Measurements from ENCODE around the gene PPP1R3C. TPM values are rescaled to one million over a fixed set of nuclear protein-coding genes. Genes with fewer than 3 reads are reported as not detected.

The PPP1R3C gene
- total RNA-seq, 2 donors from 2014 or later: 0.51 to 0.91 TPM

- H3K4me1 ChIP-seq (ENCODE audit: control insufficient read depth, insufficient read depth, low read length): peaks cover 2% of the 10 kb centered on the region
- Mint-ChIP-seq H3K36me3 (ENCODE audit: low read depth) (no peaks in the 10 kb centered on the region), H3K27ac (no peak overlapping the region), H3K4me3 (no peak overlapping the region), H3K9me3 (no peaks in the 10 kb centered on the region), H3K27me3 (ENCODE audit: insufficient read depth) (peaks cover 5% of the 10 kb centered on the region), H3K4me1 (peaks cover 13% of the 10 kb centered on the region)
- H3K27ac ChIP-seq (ENCODE audit: low read depth, low read length): peak overlapping the region; percentile 37
- no peaks in the 10 kb centered on the region for H3K9me3 ChIP-seq (ENCODE audit: control insufficient read depth, low read length)
- H3K27me3 ChIP-seq (ENCODE audit: control insufficient read depth, insufficient read depth, low read length, poor library complexity, severe bottlenecking): no peaks in the 10 kb centered on the region
- H3K36me3 ChIP-seq (ENCODE audit: control insufficient read depth, insufficient read depth, low read length): no peaks in the 10 kb centered on the region
- H3K9ac ChIP-seq (ENCODE audit: extremely low read depth, low read length, poor library complexity, severe bottlenecking): no peak overlapping the region
- WGBS, 2 experiments (ENCODE audit: insufficient coverage in 1 of 2, insufficient read length in 1 of 2): 85 to 100% methylated on average over 1 to 3 of the region's 3 CpGs
- no peak for TF ChIP-seq CTCF (conservative IDR thresholded peaks at IDR 0.05)
- H3K4me3 ChIP-seq (ENCODE audit: low read length): no peak overlapping the region
- no peak for DNase-seq
These were observed 43.2 kb downstream of the PPP1R3C start for GRCh38 chr10:91589658-91590035.

GRCh38 chr10:91589015-91589657 is 43.7 kb downstream of the PPP1R3C start:
- Mint-ChIP-seq H3K9me3 (no peaks in the 10 kb centered on the region), H3K4me1 (peaks cover 13% of the 10 kb centered on the region), H3K27me3 (ENCODE audit: insufficient read depth) (peaks cover 5% of the 10 kb centered on the region), H3K27ac (no peak overlapping the region), H3K36me3 (ENCODE audit: low read depth) (no peaks in the 10 kb centered on the region), H3K4me3 (no peak overlapping the region)
- no peaks in the 10 kb centered on the region for H3K27me3 ChIP-seq (ENCODE audit: control insufficient read depth, insufficient read depth, low read length, poor library complexity, severe bottlenecking)
- H3K27ac ChIP-seq (ENCODE audit: low read depth, low read length): peak overlapping the region; percentile 70
- no peak for TF ChIP-seq CTCF (conservative IDR thresholded peaks at IDR 0.05)
- H3K9me3 ChIP-seq (ENCODE audit: control insufficient read depth, low read length): no peaks in the 10 kb centered on the region
- H3K4me1 ChIP-seq (ENCODE audit: control insufficient read depth, insufficient read depth, low read length): peaks cover 2% of the 10 kb centered on the region
- DNase-seq: no peak
- no peak overlapping the region for H3K4me3 ChIP-seq (ENCODE audit: low read length)
- 83 to 89% methylated on average over 6 of the region's 6 CpGs for WGBS, 2 experiments (ENCODE audit: insufficient coverage in 1 of 2, insufficient read length in 1 of 2)
- no peak overlapping the region for H3K9ac ChIP-seq (ENCODE audit: extremely low read depth, low read length, poor library complexity, severe bottlenecking)
- no peaks in the 10 kb centered on the region for H3K36me3 ChIP-seq (ENCODE audit: control insufficient read depth, insufficient read depth, low read length)

GRCh38 chr10:91587710-91588638 is 44.9 kb downstream of the PPP1R3C start:
- DNase-seq: no peak
- H3K4me3 Mint-ChIP-seq: no peak overlapping the region
- H3K27ac Mint-ChIP-seq: no peak overlapping the region
- no peaks in the 10 kb centered on the region for H3K36me3 Mint-ChIP-seq (ENCODE audit: low read depth)
- no peak overlapping the region for H3K9ac ChIP-seq (ENCODE audit: extremely low read depth, low read length, poor library complexity, severe bottlenecking)
- H3K9me3 Mint-ChIP-seq: no peaks in the 10 kb centered on the region
- no peak for TF ChIP-seq CTCF (conservative IDR thresholded peaks at IDR 0.05)
- 86 to 97% methylated on average over 4 to 9 of the region's 9 CpGs for whole genome bisulfite sequencing, 2 experiments (ENCODE audit: insufficient coverage in 1 of 2, insufficient read length in 1 of 2)
- peaks cover 3% of the 10 kb centered on the region for H3K27me3 Mint-ChIP-seq (ENCODE audit: insufficient read depth)
- peaks cover 13% of the 10 kb centered on the region for H3K4me1 Mint-ChIP-seq
- H3K4me3 ChIP-seq (ENCODE audit: low read length): no peak overlapping the region
- peak overlapping the region; percentile 70 for H3K27ac ChIP-seq (ENCODE audit: low read depth, low read length)
- no peaks in the 10 kb centered on the region for H3K27me3 ChIP-seq (ENCODE audit: control insufficient read depth, insufficient read depth, low read length, poor library complexity, severe bottlenecking)
- no peaks in the 10 kb centered on the region for H3K9me3 ChIP-seq (ENCODE audit: control insufficient read depth, low read length)
- H3K36me3 ChIP-seq (ENCODE audit: control insufficient read depth, insufficient read depth, low read length): no peaks in the 10 kb centered on the region
- peaks cover 2% of the 10 kb centered on the region for H3K4me1 ChIP-seq (ENCODE audit: control insufficient read depth, insufficient read depth, low read length)

Data from endodermal cell (in vitro differentiated cells).